BJ (cell line): ENCODE measurements around the gene SYNE1. TPM values are rescaled to one million over a fixed set of nuclear protein-coding genes. Genes with fewer than 3 reads are reported as not detected.
"Not testable (repeated sequence)": the region's sequence is repeated elsewhere in the genome, so short reads cannot be mapped to it uniquely, and the experiment has no call there.

ENCODE experiments used
- CTCF ChIA-PET: fragments of 350-600 bp; formaldehyde crosslinking; extraction: SDS; loops from one replicate; lab custom pipeline; 2021; ENCODE audit warnings: antibody characterized with exemption, inconsistent platforms; lab: Yijun Ruan, JAX
- POLR2A ChIA-PET: fragments of 300-600 bp; sonication (Branson Sonifier 250); formaldehyde crosslinking; extraction: SDS; loops from one replicate; lab custom pipeline; 2021; ENCODE audit warnings: antibody characterized with exemption; lab: Charles Lee
- DNase-seq: peaks from one replicate; pipeline ENCODE4 v3.0.0-alpha.2; 2011; ENCODE audit warnings: low read depth
- H3K27me3 ChIP-seq: 2 replicates; pipeline ENCODE4 v1.6.0; 2011; ENCODE audit warnings: low read length; ENCODE audit not compliant: control insufficient read depth, insufficient read depth
- H3K36me3 ChIP-seq: 2 replicates; pipeline ENCODE4 v1.5.1; 2011; ENCODE audit warnings: low read length; ENCODE audit not compliant: control insufficient read depth, insufficient read depth
- H3K4me3 ChIP-seq: 2 replicates; pipeline ENCODE4 v1.5.1; 2011; ENCODE audit warnings: low read depth, mild to moderate bottlenecking, control low read depth, low read length
- polyA plus RNA-seq: library from polyadenylated mRNA; depleted of rRNA; stranded (reverse); fragments of >200 nt; gene quantifications from 2 replicates; pipeline ENCODE4 v1.2.3, GENCODE V29; 2011
- TF ChIP-seq, protein P1 (sequence below): IDR thresholded peaks from 2 replicates; pipeline ENCODE4 v1.5.1; 2011; ENCODE audit warnings: low read depth, mild to moderate bottlenecking, control low read depth, inconsistent platforms, low read length, moderate library complexity; ENCODE audit not compliant: insufficient read depth

Gene SYNE1
- polyA plus RNA-seq, 1 experiment, result 44.2 TPM

DNA sequence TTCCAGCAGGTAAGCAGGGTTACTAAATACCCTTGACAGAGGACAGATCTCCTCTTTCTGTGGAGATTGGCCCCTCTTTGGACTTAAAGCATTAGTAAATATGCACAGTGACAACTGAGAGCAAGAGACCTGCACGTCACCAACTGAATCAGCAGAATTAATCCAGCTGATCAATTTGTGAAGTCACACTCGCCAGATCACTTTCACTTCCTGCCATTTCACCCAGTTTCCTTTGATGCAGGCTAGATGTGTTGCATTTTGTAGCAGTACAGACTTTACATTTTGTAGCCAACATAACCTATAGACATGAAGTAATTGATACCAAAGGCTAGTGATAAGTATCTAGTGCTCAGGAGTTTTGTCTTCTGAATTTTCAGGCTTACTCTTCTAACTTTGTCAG, 11.9 kb downstream of the SYNE1 start:
- CTCF ChIA-PET, result no interaction called here
- POLR2A ChIA-PET, result no interaction called here
- no peaks in the 10 kb centered on the region for H3K36me3 ChIP-seq
- H3K27me3 ChIP-seq, result no peaks in the 10 kb centered on the region
- no peak overlapping the region for H3K4me3 ChIP-seq
- no peak for DNase-seq
- TF ChIP-seq, protein P1, sequence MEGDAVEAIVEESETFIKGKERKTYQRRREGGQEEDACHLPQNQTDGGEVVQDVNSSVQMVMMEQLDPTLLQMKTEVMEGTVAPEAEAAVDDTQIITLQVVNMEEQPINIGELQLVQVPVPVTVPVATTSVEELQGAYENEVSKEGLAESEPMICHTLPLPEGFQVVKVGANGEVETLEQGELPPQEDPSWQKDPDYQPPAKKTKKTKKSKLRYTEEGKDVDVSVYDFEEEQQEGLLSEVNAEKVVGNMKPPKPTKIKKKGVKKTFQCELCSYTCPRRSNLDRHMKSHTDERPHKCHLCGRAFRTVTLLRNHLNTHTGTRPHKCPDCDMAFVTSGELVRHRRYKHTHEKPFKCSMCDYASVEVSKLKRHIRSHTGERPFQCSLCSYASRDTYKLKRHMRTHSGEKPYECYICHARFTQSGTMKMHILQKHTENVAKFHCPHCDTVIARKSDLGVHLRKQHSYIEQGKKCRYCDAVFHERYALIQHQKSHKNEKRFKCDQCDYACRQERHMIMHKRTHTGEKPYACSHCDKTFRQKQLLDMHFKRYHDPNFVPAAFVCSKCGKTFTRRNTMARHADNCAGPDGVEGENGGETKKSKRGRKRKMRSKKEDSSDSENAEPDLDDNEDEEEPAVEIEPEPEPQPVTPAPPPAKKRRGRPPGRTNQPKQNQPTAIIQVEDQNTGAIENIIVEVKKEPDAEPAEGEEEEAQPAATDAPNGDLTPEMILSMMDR, result no peak

DNA sequence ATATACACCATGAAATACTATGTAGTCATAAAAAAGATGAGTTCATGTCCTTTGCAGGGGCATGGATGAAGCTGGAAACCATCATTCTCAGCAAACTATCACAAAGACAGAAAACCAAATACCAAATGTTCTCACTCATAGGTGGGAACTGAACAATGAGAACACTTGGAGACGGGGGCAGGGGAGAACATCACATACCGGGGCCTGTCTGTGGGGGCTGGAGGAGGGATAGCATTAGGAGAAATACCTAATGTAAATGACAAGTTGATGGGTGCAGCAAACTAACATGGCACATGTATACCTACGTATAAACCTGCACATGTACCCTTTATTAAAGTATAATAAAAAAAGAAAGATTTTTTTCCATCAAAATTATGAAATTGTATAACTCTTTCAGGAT, 22.4 kb downstream of the SYNE1 start:
- DNase-seq, H3K36me3 ChIP-seq, H3K4me3 ChIP-seq, POLR2A ChIA-PET, H3K27me3 ChIP-seq: not testable (repeated sequence)
- CTCF ChIA-PET, result interaction anchor here (0.6 kb wide), 1 partner anchor 52 kb away, joined by 3 read pairs; no protein-coding TSS in a partner anchor

DNA sequence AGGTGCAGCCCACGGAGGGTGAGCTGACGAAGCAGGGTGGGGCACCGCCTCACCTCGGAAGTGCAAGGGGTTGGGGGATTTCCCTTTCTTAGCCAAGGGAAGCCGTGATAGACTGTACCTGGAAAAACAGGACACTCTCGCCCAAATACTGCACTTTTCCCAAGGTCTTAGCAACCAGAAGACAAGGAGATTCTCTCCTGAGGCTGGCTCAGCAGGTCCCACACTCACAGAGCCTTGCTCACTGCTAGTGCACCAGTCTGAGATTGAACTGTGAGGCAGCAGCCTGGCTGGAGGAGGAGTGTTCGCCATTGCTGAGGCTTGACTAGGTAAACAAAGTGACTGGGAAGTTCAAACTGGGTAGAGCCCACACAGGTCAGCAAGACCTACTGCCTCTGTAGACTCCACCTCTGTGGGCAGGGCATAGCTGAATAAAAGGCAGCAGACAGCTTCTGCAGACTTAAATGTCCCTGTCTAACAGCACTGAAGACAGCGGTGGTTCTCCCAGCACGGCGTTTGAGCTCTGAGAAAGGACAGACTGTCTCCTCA, 28.0 kb downstream of the SYNE1 start:
- no peak for DNase-seq
- ChIA-PET POLR2A (no interaction called here), CTCF (interaction anchor here (0.9 kb wide), 1 partner anchor 14 kb away, joined by 4 read pairs; no protein-coding TSS in a partner anchor)
- TF ChIP-seq, protein P1, result no peak
- Histone ChIP-seq H3K36me3 (no peaks in the 10 kb centered on the region), H3K4me3 (no peak overlapping the region), H3K27me3 (no peaks in the 10 kb centered on the region)

DNA sequence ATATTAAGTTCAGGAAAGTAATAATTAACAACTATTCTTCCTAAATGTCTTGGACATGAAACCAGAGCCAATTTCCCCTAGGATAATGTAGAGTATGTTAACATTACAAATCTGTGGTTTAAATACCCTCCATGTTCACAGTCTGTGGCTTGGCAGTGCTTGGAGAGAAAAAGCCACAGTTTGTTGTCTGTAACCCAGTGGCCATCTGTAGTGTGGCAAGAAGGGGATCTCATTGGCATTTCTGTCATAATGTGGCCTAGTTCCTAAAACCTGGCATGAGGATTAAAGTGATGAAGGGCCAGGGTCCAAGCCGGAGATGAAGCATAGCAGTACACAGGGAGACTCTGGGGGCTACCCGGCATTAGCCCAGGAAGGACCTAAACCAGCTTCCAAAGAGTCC, 31.2 kb downstream of the SYNE1 start:
- H3K36me3 ChIP-seq, result no peaks in the 10 kb centered on the region
- DNase-seq, result no peak
- TF ChIP-seq, protein P1, result no peak
- no peak overlapping the region for H3K4me3 ChIP-seq
- H3K27me3 ChIP-seq, result no peaks in the 10 kb centered on the region
- ChIA-PET POLR2A (no interaction called here), CTCF (interaction anchor here (2.3 kb wide), 1 partner anchor 10 kb away, joined by 12 read pairs; no protein-coding TSS in a partner anchor)

DNA sequence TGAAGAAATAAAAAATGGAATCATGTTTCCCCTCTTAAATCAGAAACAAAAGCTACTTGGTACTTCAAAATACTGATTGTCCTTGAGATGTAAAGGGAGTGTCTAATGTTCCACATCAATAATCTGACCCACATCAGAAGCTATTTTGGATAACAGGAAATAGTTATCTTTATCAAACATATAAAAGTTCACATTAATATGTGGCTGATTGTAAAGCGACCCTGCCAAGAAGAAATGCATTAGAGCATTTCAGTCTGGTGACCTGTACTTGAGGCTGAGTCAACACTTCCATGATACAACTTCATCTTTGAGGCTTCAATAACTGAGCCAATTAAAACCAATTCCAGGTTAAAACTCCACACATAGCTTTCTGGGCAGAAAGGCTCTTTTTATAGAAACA, 31.8 kb downstream of the SYNE1 start:
- Histone ChIP-seq H3K4me3 (no peak overlapping the region), H3K36me3 (no peaks in the 10 kb centered on the region), H3K27me3 (no peaks in the 10 kb centered on the region)
- TF ChIP-seq, protein P1, result no peak
- POLR2A ChIA-PET, result no interaction called here
- CTCF ChIA-PET, result interaction anchor here (2.3 kb wide), 1 partner anchor 10 kb away, joined by 12 read pairs; no protein-coding TSS in a partner anchor
- no peak for DNase-seq

DNA sequence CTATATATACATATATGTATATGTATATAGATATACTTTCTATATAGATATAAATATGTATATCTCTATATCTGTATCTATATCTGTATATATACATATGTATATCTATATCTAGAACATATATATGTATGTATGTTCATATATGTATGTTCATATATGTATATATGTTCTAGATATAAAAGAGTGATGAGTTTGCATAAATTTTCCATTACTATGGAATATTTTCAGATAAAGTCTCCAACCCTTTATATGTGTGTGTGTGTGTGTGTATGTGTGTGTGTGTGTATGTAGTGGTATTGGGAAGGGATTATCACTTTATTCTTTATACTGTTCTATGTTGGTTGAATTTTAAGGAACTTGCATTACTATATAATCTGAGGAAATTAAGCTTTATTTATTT, 33.3 kb downstream of the SYNE1 start:
- H3K36me3 ChIP-seq, result no peaks in the 10 kb centered on the region
- no peak overlapping the region for H3K4me3 ChIP-seq
- ChIA-PET CTCF (interaction anchor here (1.0 kb wide), 1 partner anchor 11 kb away, joined by 3 read pairs; no protein-coding TSS in a partner anchor), POLR2A (no interaction called here)
- no peak for DNase-seq
- TF ChIP-seq, protein P1, result no peak
- H3K27me3 ChIP-seq, result no peaks in the 10 kb centered on the region
